K562 (cell line): ENCODE data around the gene OR2W3. TPM values are rescaled to one million over a fixed set of nuclear protein-coding genes. Genes with fewer than 3 reads are reported as not detected.

Source experiments
- ATAC-seq: fragments of 200-7000 bp; cut with Tn5 transposase; 3 replicates; pipeline ENCODE4 v1.9.1; 2020; ENCODE audit warnings: moderate library complexity
- BruUV-seq: library from RNA; stranded (reverse); fragments of 400-500 nt; replicated peaks from 2 replicates; lab custom pipeline; 2021; lab: Mats Ljungman, UMichigan
- CTCF ChIA-PET: fragments of 300-600 bp; formaldehyde crosslinking; extraction: SDS; loops from one replicate; lab custom pipeline; 2021; ENCODE audit warnings: low intra/inter-chr PET ratio; lab: Yijun Ruan, JAX
- POLR2A ChIA-PET: fragments of 300-600, 350-650 bp; sonication (Branson Sonifier 250); formaldehyde crosslinking; extraction: SDS; loops from one replicate; lab custom pipeline; 2021; ENCODE audit warnings: antibody characterized with exemption, inconsistent platforms; lab: Yijun Ruan, JAX
- DNase-seq, 4 experiments: peaks; one replicate each; pipeline versions ENCODE4 v3.0.0 to v3.0.0-alpha.2; 2011 to 2018; ENCODE audit warnings: low spot score in 3 of 4, mixed read lengths in 3 of 4; ENCODE audit errors: extremely low read depth in 1 of 4
- FAIRE-seq: peaks from 2 replicates; lab custom pipeline; 2011; peaks lifted over from hg19 to GRCh38; lab: Jason Lieb, UNC
- H2AFZ ChIP-seq: 2 replicates; pipeline ENCODE4 v1.6.0; 2011; ENCODE audit warnings: low read depth, low read length, control low read depth, inconsistent platforms
- H3K27ac ChIP-seq: fragments of 200-600 bp; 3 replicates; pipeline ENCODE4 v1.8.0; 2011; ENCODE audit warnings: low read depth, mild to moderate bottlenecking, control low read depth, inconsistent platforms, low read length, moderate library complexity, mixed read lengths; ENCODE audit errors: extremely low read depth
- H3K27me3 ChIP-seq, 2 experiments: fragments of 300-600 bp in 1 of 2; 2 replicates in 1 of 2; 3 replicates in 1 of 2; pipeline versions ENCODE4 v1.6.0 to v1.8.0; 2011; ENCODE audit warnings: inconsistent platforms in 2 of 2, low read length in 2 of 2, mild to moderate bottlenecking in 1 of 2, mixed read lengths in 1 of 2, moderate library complexity in 1 of 2; ENCODE audit not compliant: control insufficient read depth in 2 of 2, insufficient read depth in 2 of 2
- H3K36me3 ChIP-seq: fragments of 300-600 bp; 3 replicates; pipeline ENCODE4 v1.8.0; 2011; ENCODE audit warnings: mild to moderate bottlenecking, low read length, inconsistent platforms; ENCODE audit not compliant: control insufficient read depth, insufficient read depth
- H3K4me1 ChIP-seq, 2 experiments: fragments of 200-600 bp in 1 of 2; replicated peaks in 1 of 2; 2 replicates in 1 of 2; 3 replicates in 1 of 2; pipeline versions ENCODE4 v1.5.1 to v1.8.0; 2011; ENCODE audit warnings: inconsistent platforms in 2 of 2, low read length in 2 of 2, mild to moderate bottlenecking in 1 of 2, mixed read lengths in 1 of 2, moderate library complexity in 1 of 2; ENCODE audit not compliant: control insufficient read depth in 2 of 2, insufficient read depth in 2 of 2
- H3K4me2 ChIP-seq: 2 replicates; pipeline ENCODE4 v1.6.1; 2011; ENCODE audit warnings: low read length, control low read depth, inconsistent platforms, mixed read lengths; ENCODE audit not compliant: insufficient read depth
- H3K4me3 ChIP-seq: fragments of 200-600 bp; sonication (generic), shearing (Covaris generic); 2 replicates; pipeline ENCODE4 v1.5.1; 2016; ENCODE audit warnings: control low read depth, inconsistent platforms
- H3K79me2 ChIP-seq: fragments of 200-600 bp; 3 replicates; pipeline ENCODE4 v1.8.0; 2011; ENCODE audit warnings: low read length, inconsistent platforms; ENCODE audit not compliant: control insufficient read depth, insufficient read depth
- H3K9ac ChIP-seq, 2 experiments: 2 replicates each; pipeline versions ENCODE4 v1.6.0 to v1.6.1; 2011; ENCODE audit warnings: low read depth in 2 of 2, low read length in 2 of 2, control low read depth in 1 of 2, inconsistent platforms in 1 of 2, mild to moderate bottlenecking in 1 of 2, mixed read lengths in 1 of 2; ENCODE audit not compliant: insufficient read depth in 1 of 2
- H3K9me1 ChIP-seq: one replicate; pipeline ENCODE4 v1.6.0; 2011; ENCODE audit warnings: inconsistent platforms, mild to moderate bottlenecking, low read length, moderate library complexity; ENCODE audit not compliant: control insufficient read depth, insufficient read depth
- H3K9me3 ChIP-seq: replicated peaks from 2 replicates; pipeline ENCODE4 v1.5.1; 2011; ENCODE audit warnings: low read depth, low read length, inconsistent platforms; ENCODE audit not compliant: control insufficient read depth, insufficient read depth
- H4K20me1 ChIP-seq: replicated peaks from 2 replicates; pipeline ENCODE4 v1.6.1; 2011; ENCODE audit warnings: low read length, inconsistent platforms, mixed read lengths; ENCODE audit not compliant: control insufficient read depth, insufficient read depth
- AFF1 ChIP-seq, 2 experiments: fragments of 450-650 bp; IDR thresholded peaks; 2 replicates each; pipeline ENCODE4 v1.6.1; 2018; ENCODE audit warnings: mild to moderate bottlenecking in 2 of 2, low read depth in 1 of 2; ENCODE audit not compliant: partially characterized antibody in 2 of 2
- BRD9 ChIP-seq: fragments of 450-650 bp; IDR thresholded peaks from 2 replicates; pipeline ENCODE4 v1.6.1; 2018; ENCODE audit warnings: low read depth; ENCODE audit not compliant: partially characterized antibody
- C11orf30 ChIP-seq: fragments of 450-650 bp; IDR thresholded peaks from 2 replicates; pipeline ENCODE4 v1.6.1; 2016; ENCODE audit warnings: low read depth, mild to moderate bottlenecking
- CHD4 ChIP-seq: fragments of 200-600 bp; sonication (generic); IDR thresholded peaks from 3 replicates; pipeline ENCODE4 v1.6.1; 2012; ENCODE audit warnings: low read depth, mild to moderate bottlenecking, mixed read lengths, low read length, inconsistent platforms; ENCODE audit not compliant: insufficient read depth, insufficient replicate concordance, poor library complexity, severe bottlenecking
- GTF2F1 ChIP-seq: IDR thresholded peaks from 2 replicates; pipeline ENCODE4 v1.6.1; 2011; ENCODE audit warnings: low read depth, low read length, improper control_type of control experiment
- HSF4 ChIP-seq: fragments of 250-450 bp; sonication (Bioruptor Pico); IDR thresholded peaks from 2 replicates; pipeline ENCODE4 v2.1.2; 2022; ENCODE audit warnings: mild to moderate bottlenecking, moderate library complexity, borderline replicate concordance
- IFI16 ChIP-seq: fragments of 250-450 bp; sonication (Bioruptor Pico); IDR thresholded peaks from 2 replicates; pipeline ENCODE4 v2.1.2; 2022; ENCODE audit warnings: mild to moderate bottlenecking, inconsistent platforms
- KAT8 ChIP-seq: fragments of 450-650 bp; IDR thresholded peaks from 2 replicates; pipeline ENCODE4 v1.6.1; 2016; ENCODE audit warnings: low read depth, mild to moderate bottlenecking
- MCM7 ChIP-seq, 2 experiments: fragments of 450-650 bp; IDR thresholded peaks; 2 replicates each; pipeline ENCODE4 v1.6.1; 2016 to 2018
- MYNN ChIP-seq, 2 experiments: sonication (generic); formaldehyde crosslinking in 1 of 2; IDR thresholded peaks; 2 replicates each; pipeline versions ENCODE4 v1.5.0 to v1.6.1; 2016 to 2020; ENCODE audit warnings: antibody characterized with exemption in 1 of 2, missing genetic modification reagents in 1 of 2
- RBM25 ChIP-seq: fragments of 200-400 bp; formaldehyde crosslinking; IDR thresholded peaks from 2 replicates; pipeline ENCODE4 v1.6.1; 2018; ENCODE audit warnings: low read length, low read depth, moderate library complexity; ENCODE audit not compliant: severe bottlenecking
- XRCC5 ChIP-seq: fragments of 200-400 bp; formaldehyde crosslinking; IDR thresholded peaks from 2 replicates; pipeline ENCODE4 v1.6.1; 2017; ENCODE audit warnings: low read depth, mild to moderate bottlenecking, low read length
- ZNF165 ChIP-seq: fragments of 250-450 bp; sonication (Bioruptor Pico); IDR thresholded peaks from 2 replicates; pipeline ENCODE4 v1.4.0; 2020; ENCODE audit warnings: borderline replicate concordance
- ZNF561 ChIP-seq: fragments of 450-650 bp; formaldehyde crosslinking; conservative IDR thresholded peaks from 2 replicates; pipeline ENCODE4 v1.4.0; 2020; ENCODE audit warnings: mild to moderate bottlenecking, moderate library complexity
- ZNF57 ChIP-seq: fragments of 450-650 bp; formaldehyde crosslinking; IDR thresholded peaks from 2 replicates; pipeline ENCODE4 v1.4.0; 2020; ENCODE audit warnings: mild to moderate bottlenecking, moderate library complexity
- ZNF778 ChIP-seq: fragments of 450-650 bp; formaldehyde crosslinking; IDR thresholded peaks from 2 replicates; pipeline ENCODE4 v1.4.0; 2020; ENCODE audit warnings: mild to moderate bottlenecking, moderate library complexity
- ZZZ3 ChIP-seq: fragments of 450-650 bp; IDR thresholded peaks from 2 replicates; pipeline ENCODE4 v1.6.1; 2016; ENCODE audit warnings: antibody characterized with exemption, mild to moderate bottlenecking, moderate library complexity
- WGBS: fragments of 100-300 bp; shearing (Covaris generic); methylation state at CpG from one replicate; pipeline ENCODE4 v1.1.6; 2016; ENCODE audit warnings: low coverage, mixed read lengths; ENCODE audit not compliant: insufficient coverage; ENCODE audit errors: missing lambda C conversion rate; 5-methylcytosine and 5-hydroxymethylcytosine counted together
- in situ Hi-C: fragments of 300-500 bp; cut with MboI; formaldehyde crosslinking; loops from 4 replicates; pipeline ENCODE4 v1.15.0; 2018; ENCODE audit warnings: inconsistent platforms, mixed read lengths
- intact Hi-C: fragments of 100-400 bp; cut with micrococcal nuclease; formaldehyde crosslinking; loops from 2 replicates; pipeline ENCODE4 v1.14.2; 2022
- polyA plus RNA-seq, 8 experiments: library from polyadenylated mRNA; depleted of rRNA in 4 of 8; stranded (reverse) in 5 of 8; unstranded in 3 of 8; fragments of >200 nt; fragmentation: Nextera tagmentation in 2 of 8; fragmentation: Illumina TruSeq in 1 of 8; extraction: Ambion mirVana in 2 of 8; extraction: Trizol in 1 of 8; gene quantifications; 2 replicates each; pipeline versions ENCODE4 v1.2.1 to v1.2.3, GENCODE V29; 2011 to 2014; ENCODE audit warnings: inconsistent platforms in 1 of 8, missing spikeins in 1 of 8
- total RNA-seq, 7 experiments: library from RNA; depleted of rRNA in 6 of 7; stranded (reverse); fragments of >200 nt in 6 of 7; fragmentation: Illumina TruSeq in 2 of 7; extraction: Trizol in 2 of 7; gene quantifications; 2 replicates each; pipeline versions ENCODE4 v1.2.1 to v1.2.3, GENCODE V29; 2011 to 2021; ENCODE audit warnings: low replicate concordance in 1 of 7
- TF ChIP-seq, protein P1 (sequence below): sonication (generic); formaldehyde crosslinking; IDR thresholded peaks from 2 replicates; pipeline ENCODE4 v1.8.1; 2022; ENCODE audit warnings: missing genetic modification reagents

Gene OR2W3
- total and polyA plus RNA-seq, 9 of the 15 experiments (the other 6 are each of a cell fraction or from before 2014, with no cell fraction given) = 0.67 to 7.6 (median 3.7) TPM

DNA sequence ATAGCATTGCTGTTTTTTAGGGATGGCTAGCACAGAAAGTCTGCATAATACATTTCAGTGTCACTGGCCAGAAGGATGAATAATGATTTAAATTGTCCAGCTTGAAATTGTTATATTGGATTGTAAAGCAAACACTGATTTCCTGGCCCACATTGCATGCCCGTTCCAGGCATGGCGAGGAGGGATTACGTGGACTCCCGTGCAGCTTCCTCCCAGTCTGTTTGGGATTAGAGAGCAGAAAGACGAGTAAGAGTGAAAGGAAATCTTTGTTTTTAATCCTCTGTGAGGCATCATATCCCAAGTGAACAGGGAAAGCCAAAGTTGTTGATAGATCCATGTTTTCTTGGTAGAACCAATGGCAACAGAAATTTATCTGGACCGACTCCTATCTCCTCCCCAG, 30.0 kb upstream of the OR2W3 start:
- intact Hi-C loops = no loop called here
- no peak for ATAC-seq
- CTCF ChIA-PET = no interaction called here
- H3K4me2 ChIP-seq = no peak overlapping the region
- no peak overlapping the region for H2AFZ ChIP-seq
- H4K20me1 ChIP-seq = no peaks in the 10 kb centered on the region
- in situ Hi-C loops = no loop called here
- H3K9ac ChIP-seq = no peak overlapping the region
- no peak for FAIRE-seq
- no peaks in the 10 kb centered on the region for H3K4me1 ChIP-seq
- no peak overlapping the region for H3K4me3 ChIP-seq
- no peaks in the 10 kb centered on the region for H3K27me3 ChIP-seq
- BruUV-seq = no TSS peak
- no peaks in the 10 kb centered on the region for H3K9me1 ChIP-seq
- H3K79me2 ChIP-seq = peaks cover 4% of the 10 kb centered on the region; the same call in 1 of the 3 replicates
- POLR2A ChIA-PET = no interaction called here
- no peaks in the 10 kb centered on the region; the same call in 1 of the 2 replicates for H3K9me3 ChIP-seq
- peaks cover 78% of the 10 kb centered on the region for H3K36me3 ChIP-seq
- 83% methylated on average over 6 of the region's 6 CpGs for whole genome bisulfite sequencing
- no peak for DNase-seq
- no peak overlapping the region for H3K27ac ChIP-seq
- TF ChIP-seq RBM25 = no peak
- no peak for TF ChIP-seq IFI16 (CRISPR knock-in tag)
- TF ChIP-seq C11orf30 = no peak
- TF ChIP-seq ZNF778 (CRISPR knock-in tag) = no peak
- TF ChIP-seq GTF2F1 = no peak
- TF ChIP-seq CHD4 = no peak
- no peak for TF ChIP-seq ZNF165 (CRISPR knock-in tag)
- no peak for TF ChIP-seq MYNN (IDR thresholded peaks at IDR 0.05)
- TF ChIP-seq MYNN (CRISPR knock-in tag; IDR thresholded peaks at IDR 0.05) = no peak
- no peak for TF ChIP-seq HSF4 (CRISPR knock-in tag)
- TF ChIP-seq, protein P1, sequence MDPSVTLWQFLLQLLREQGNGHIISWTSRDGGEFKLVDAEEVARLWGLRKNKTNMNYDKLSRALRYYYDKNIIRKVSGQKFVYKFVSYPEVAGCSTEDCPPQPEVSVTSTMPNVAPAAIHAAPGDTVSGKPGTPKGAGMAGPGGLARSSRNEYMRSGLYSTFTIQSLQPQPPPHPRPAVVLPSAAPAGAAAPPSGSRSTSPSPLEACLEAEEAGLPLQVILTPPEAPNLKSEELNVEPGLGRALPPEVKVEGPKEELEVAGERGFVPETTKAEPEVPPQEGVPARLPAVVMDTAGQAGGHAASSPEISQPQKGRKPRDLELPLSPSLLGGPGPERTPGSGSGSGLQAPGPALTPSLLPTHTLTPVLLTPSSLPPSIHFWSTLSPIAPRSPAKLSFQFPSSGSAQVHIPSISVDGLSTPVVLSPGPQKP (CRISPR knock-in tag) = no peak
- TF ChIP-seq ZNF57 = no peak
- TF ChIP-seq AFF1 (IDR thresholded peaks at IDR 0.05; ENCODE audit: low read depth in 1 of 2, partially characterized antibody in 2 of 2) = no peak
- no peak for TF ChIP-seq XRCC5
- no peak for TF ChIP-seq KAT8
- TF ChIP-seq BRD9 = no peak
- no peak for TF ChIP-seq MCM7 (IDR thresholded peaks at IDR 0.05)
- TF ChIP-seq ZZZ3 = no peak
- no peak for TF ChIP-seq ZNF561 (CRISPR knock-in tag)
